Globus pallidus (tissue), 1 donor: ENCODE results near the gene TEX2.
"Not testable (repeated sequence)": the region's sequence is repeated elsewhere in the genome, so short reads cannot be mapped to it uniquely, and the experiment has no call there.

Experiments
- DNase-seq: peaks from one replicate; pipeline ENCODE4 v3.0.0-alpha.2; 2015; ENCODE audit warnings: low spot score

TEX2 gene

GRCh38 chr17:64213995-64214811, 48.9 kb downstream of the TEX2 start:
- DNase-seq = no peak

GRCh38 chr17:64212122-64212521, 50.9 kb downstream of the TEX2 start:
- DNase-seq = no peak

- no peak for DNase-seq
These were observed 53.1 kb downstream of the TEX2 start for GRCh38 chr17:64209983-64210382.

GRCh38 chr17:64209356-64209941, 53.6 kb downstream of the TEX2 start:
- no peak for DNase-seq

GRCh38 chr17:64208656-64209055, 54.4 kb downstream of the TEX2 start:
- not testable (repeated sequence) for DNase-seq

- no peak for DNase-seq
These were observed 57.3 kb downstream of the TEX2 start for GRCh38 chr17:64205804-64206203.

- no peak for DNase-seq
These were observed 59.4 kb downstream of the TEX2 start for GRCh38 chr17:64203630-64204029.

- peak; percentile 93 for DNase-seq
These were observed 60.2 kb downstream of the TEX2 start for GRCh38 chr17:64202683-64203344.

GRCh38 chr17:64200080-64201032, 62.7 kb downstream of the TEX2 start:
- no peak for DNase-seq

GRCh38 chr17:64198331-64199090, 64.5 kb downstream of the TEX2 start:
- DNase-seq = no peak

GRCh38 chr17:64196601-64197000, 66.5 kb downstream of the TEX2 start:
- no peak for DNase-seq

- DNase-seq = no peak
These were observed 69.5 kb downstream of the TEX2 start for GRCh38 chr17:64193561-64193960.

GRCh38 chr17:64192589-64192988, 70.5 kb downstream of the TEX2 start:
- DNase-seq = no peak

- DNase-seq = no peak
These were observed 72.6 kb downstream of the TEX2 start for GRCh38 chr17:64190472-64190871.

GRCh38 chr17:64188088-64188487, 75.0 kb downstream of the TEX2 start:
- no peak for DNase-seq

GRCh38 chr17:64187093-64187895, 75.8 kb downstream of the TEX2 start:
- DNase-seq = no peak

- DNase-seq = no peak
These were observed 76.6 kb downstream of the TEX2 start for GRCh38 chr17:64186171-64187092.

GRCh38 chr17:64185557-64185956, 77.5 kb downstream of the TEX2 start:
- DNase-seq = not testable (repeated sequence)

- DNase-seq = no peak
These were observed 78.0 kb downstream of the TEX2 start for GRCh38 chr17:64185101-64185500.
